HUES6 (cell line): Measurements from ENCODE around the gene EPN3.
A peak's percentile ranks its signal among the peaks of the same experiment; 100 is the strongest.

Experiments
- H3K27ac ChIP-seq: 2 replicates; pipeline ENCODE4 v1.7.0; 2013; ENCODE audit warnings: low read depth, mild to moderate bottlenecking, low read length, inconsistent platforms
- H3K27me3 ChIP-seq: 2 replicates; pipeline ENCODE4 v1.6.1; 2013; ENCODE audit warnings: low read length; ENCODE audit not compliant: control insufficient read depth, insufficient read depth
- H3K36me3 ChIP-seq: 2 replicates; pipeline ENCODE4 v1.6.1; 2013; ENCODE audit warnings: low read length; ENCODE audit not compliant: control insufficient read depth, insufficient read depth
- H3K4me1 ChIP-seq: 2 replicates; pipeline ENCODE4 v1.6.1; 2013; ENCODE audit warnings: low read length; ENCODE audit not compliant: control insufficient read depth, insufficient read depth
- H3K4me3 ChIP-seq: 2 replicates; pipeline ENCODE4 v1.5.1; 2013; ENCODE audit warnings: low read depth, low read length
- H3K9ac ChIP-seq: one replicate; pipeline ENCODE4 v1.6.1; 2013; ENCODE audit warnings: mild to moderate bottlenecking, low read length
- H3K9me3 ChIP-seq: 2 replicates; pipeline ENCODE4 v1.6.1; 2013; ENCODE audit warnings: low read depth, low read length; ENCODE audit not compliant: control insufficient read depth, insufficient read depth

EPN3 gene

DNA sequence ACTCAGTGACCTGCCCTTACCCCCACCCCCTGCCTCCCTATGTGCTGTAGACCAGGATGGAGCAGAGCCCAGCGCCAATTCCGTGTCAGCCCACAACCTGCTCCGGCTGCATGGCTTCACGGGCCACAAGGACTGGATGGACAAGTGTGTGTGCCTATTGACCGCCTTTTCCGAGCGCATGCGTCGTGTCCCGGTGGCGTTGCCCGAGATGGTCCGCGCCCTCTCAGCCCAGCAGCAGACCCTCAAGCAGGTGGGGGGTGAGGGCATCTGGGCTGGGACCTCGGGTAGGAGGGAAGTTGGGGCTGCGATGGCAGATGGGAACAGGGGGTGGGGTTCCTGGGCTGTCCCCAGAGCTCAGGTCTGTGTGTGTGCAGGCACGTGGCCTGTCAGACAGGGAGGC, 21.7 kb downstream of the EPN3 start:
- no peak overlapping the region for H3K27ac ChIP-seq
- H3K27me3 ChIP-seq: peaks cover 27% of the 10 kb centered on the region
- no peak overlapping the region for H3K9ac ChIP-seq
- H3K36me3 ChIP-seq: no peaks in the 10 kb centered on the region
- H3K9me3 ChIP-seq: no peaks in the 10 kb centered on the region
- peaks cover 9% of the 10 kb centered on the region; the same call in 1 of the 2 replicates for H3K4me1 ChIP-seq
- no peak overlapping the region for H3K4me3 ChIP-seq

- H3K27ac ChIP-seq: no peak overlapping the region
- peaks cover 14% of the 10 kb centered on the region; the same call in 1 of the 2 replicates for H3K4me1 ChIP-seq
- no peaks in the 10 kb centered on the region for H3K36me3 ChIP-seq
- H3K4me3 ChIP-seq: no peak overlapping the region
- no peaks in the 10 kb centered on the region for H3K9me3 ChIP-seq
- H3K27me3 ChIP-seq: peaks cover 42% of the 10 kb centered on the region
- H3K9ac ChIP-seq: no peak overlapping the region
Measured at GRCh38 chr17:50556803-50557202, 24.3 kb downstream of the EPN3 start.

- no peak overlapping the region for H3K4me3 ChIP-seq
- no peak overlapping the region for H3K27ac ChIP-seq
- H3K27me3 ChIP-seq: peaks cover 50% of the 10 kb centered on the region
- H3K9me3 ChIP-seq: no peaks in the 10 kb centered on the region
- H3K36me3 ChIP-seq: no peaks in the 10 kb centered on the region
- no peak overlapping the region for H3K9ac ChIP-seq
- H3K4me1 ChIP-seq: peaks cover 19% of the 10 kb centered on the region
Measured at GRCh38 chr17:50557630-50558029, 25.1 kb downstream of the EPN3 start.

GRCh38 chr17:50558091-50558490, 25.6 kb downstream of the EPN3 start:
- no peak overlapping the region for H3K4me3 ChIP-seq
- H3K36me3 ChIP-seq: no peaks in the 10 kb centered on the region
- peaks cover 55% of the 10 kb centered on the region for H3K27me3 ChIP-seq
- H3K9ac ChIP-seq: no peak overlapping the region
- peaks cover 24% of the 10 kb centered on the region for H3K4me1 ChIP-seq
- no peaks in the 10 kb centered on the region for H3K9me3 ChIP-seq
- H3K27ac ChIP-seq: no peak overlapping the region

- Histone ChIP-seq H3K9ac (no peak overlapping the region), H3K27ac (no peak overlapping the region), H3K27me3 (peaks cover 60% of the 10 kb centered on the region), H3K4me3 (peak overlapping the region; percentile 75), H3K4me1 (peaks cover 25% of the 10 kb centered on the region), H3K36me3 (no peaks in the 10 kb centered on the region), H3K9me3 (no peaks in the 10 kb centered on the region)
Measured at GRCh38 chr17:50558581-50558940, 26.0 kb downstream of the EPN3 start.

GRCh38 chr17:50558941-50559614, 26.5 kb downstream of the EPN3 start:
- Histone ChIP-seq H3K27me3 (peaks cover 65% of the 10 kb centered on the region), H3K36me3 (no peaks in the 10 kb centered on the region), H3K9me3 (no peaks in the 10 kb centered on the region), H3K9ac (no peak overlapping the region), H3K27ac (no peak overlapping the region), H3K4me1 (peaks cover 28% of the 10 kb centered on the region), H3K4me3 (peak overlapping the region; percentile 75)

GRCh38 chr17:50559674-50560184, 27.2 kb downstream of the EPN3 start:
- Histone ChIP-seq H3K27ac (no peak overlapping the region), H3K9me3 (no peaks in the 10 kb centered on the region), H3K27me3 (peaks cover 71% of the 10 kb centered on the region), H3K9ac (no peak overlapping the region), H3K36me3 (no peaks in the 10 kb centered on the region), H3K4me3 (peak overlapping the region; percentile 75), H3K4me1 (peaks cover 33% of the 10 kb centered on the region)

GRCh38 chr17:50560185-50560824, 27.8 kb downstream of the EPN3 start, which contains the start of gene CACNA1G:
TSS of gene CACNA1G (plus strand) at chr17:50560715. CDS start at chr17:50561460, 745 bp downstream.
- Histone ChIP-seq H3K36me3 (no peaks in the 10 kb centered on the region), H3K4me3 (peak within 1 kb of the TSS; percentile 75), H3K27me3 (peaks cover 77% of the 10 kb centered on the region), H3K27ac (no peak within 1 kb of the TSS), H3K9me3 (no peaks in the 10 kb centered on the region), H3K9ac (no peak within 1 kb of the TSS), H3K4me1 (peaks cover 37% of the 10 kb centered on the region)

DNA sequence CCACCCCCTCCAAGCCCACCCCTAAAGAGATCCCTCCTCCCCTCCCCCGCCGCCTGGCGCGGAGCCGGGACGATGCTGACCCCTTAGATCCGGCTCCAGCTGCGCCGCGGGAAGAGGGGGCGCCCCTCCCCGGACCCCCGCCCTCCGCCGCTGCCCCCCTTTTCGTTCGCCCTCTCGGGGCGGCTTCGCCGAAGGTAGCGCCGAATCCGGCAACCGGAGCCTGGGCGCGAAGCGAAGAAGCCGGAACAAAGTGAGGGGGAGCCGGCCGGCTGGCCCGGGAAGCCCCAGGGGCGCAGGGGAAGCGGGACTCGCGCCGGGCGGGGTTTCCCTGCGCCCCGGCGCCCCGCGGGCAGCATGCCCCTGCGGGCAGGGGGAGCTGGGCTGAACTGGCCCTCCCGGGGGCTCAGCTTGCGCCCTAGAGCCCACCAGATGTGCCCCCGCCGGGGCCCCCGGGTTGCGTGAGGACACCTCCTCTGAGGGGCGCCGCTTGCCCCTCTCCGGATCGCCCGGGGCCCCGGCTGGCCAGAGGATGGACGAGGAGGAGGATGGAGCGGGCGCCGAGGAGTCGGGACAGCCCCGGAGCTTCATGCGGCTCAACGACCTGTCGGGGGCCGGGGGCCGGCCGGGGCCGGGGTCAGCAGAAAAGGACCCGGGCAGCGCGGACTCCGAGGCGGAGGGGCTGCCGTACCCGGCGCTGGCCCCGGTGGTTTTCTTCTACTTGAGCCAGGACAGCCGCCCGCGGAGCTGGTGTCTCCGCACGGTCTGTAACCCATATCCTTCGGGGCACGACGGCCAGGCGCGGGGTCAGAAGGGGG, 28.6 kb downstream of the EPN3 start:
- H3K27ac ChIP-seq: no peak overlapping the region
- peaks cover 43% of the 10 kb centered on the region for H3K4me1 ChIP-seq

DNA sequence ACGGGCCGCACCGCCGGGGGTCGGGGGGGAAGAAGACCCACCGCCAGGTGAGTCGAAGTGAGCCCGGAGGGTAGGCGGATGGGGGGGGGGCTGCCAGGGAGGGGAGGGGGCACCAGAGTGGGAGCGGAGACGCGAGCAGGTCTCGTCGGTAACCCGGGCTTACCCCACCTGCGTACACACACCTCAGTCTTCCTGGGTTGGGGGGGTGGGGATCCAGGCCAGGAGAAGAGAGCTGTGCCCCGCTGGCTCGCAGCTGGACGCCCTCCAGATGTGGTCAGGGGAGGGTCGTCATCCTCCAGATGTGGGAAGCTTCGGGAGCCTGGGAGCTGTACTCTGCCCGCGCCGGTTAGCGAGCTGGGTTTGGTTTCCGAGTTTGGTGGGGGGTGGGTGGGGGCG, 29.2 kb downstream of the EPN3 start:
- Histone ChIP-seq H3K9ac (no peak overlapping the region), H3K27me3 (peaks cover 89% of the 10 kb centered on the region), H3K4me3 (peak overlapping the region; percentile 75; the same call in 1 of the 2 replicates)

More for the DNA sequence above, 28.6 kb downstream of the EPN3 start:
- H3K36me3 ChIP-seq: no peaks in the 10 kb centered on the region
- peaks cover 85% of the 10 kb centered on the region for H3K27me3 ChIP-seq
- H3K4me3 ChIP-seq: peak overlapping the region; percentile 75
- H3K9ac ChIP-seq: no peak overlapping the region
- H3K9me3 ChIP-seq: no peaks in the 10 kb centered on the region

More for the DNA sequence above, 29.2 kb downstream of the EPN3 start:
- Histone ChIP-seq H3K4me1 (peaks cover 43% of the 10 kb centered on the region), H3K27ac (no peak overlapping the region), H3K9me3 (no peaks in the 10 kb centered on the region), H3K36me3 (no peaks in the 10 kb centered on the region)
